ENCODE results near the gene SVIL.
A peak's percentile ranks its signal among the peaks of the same experiment; 100 is the strongest.
"Not testable (repeated sequence)": the region's sequence is repeated elsewhere in the genome, so short reads cannot be mapped to it uniquely, and the experiment has no call there.

Gene SVIL

DNA sequence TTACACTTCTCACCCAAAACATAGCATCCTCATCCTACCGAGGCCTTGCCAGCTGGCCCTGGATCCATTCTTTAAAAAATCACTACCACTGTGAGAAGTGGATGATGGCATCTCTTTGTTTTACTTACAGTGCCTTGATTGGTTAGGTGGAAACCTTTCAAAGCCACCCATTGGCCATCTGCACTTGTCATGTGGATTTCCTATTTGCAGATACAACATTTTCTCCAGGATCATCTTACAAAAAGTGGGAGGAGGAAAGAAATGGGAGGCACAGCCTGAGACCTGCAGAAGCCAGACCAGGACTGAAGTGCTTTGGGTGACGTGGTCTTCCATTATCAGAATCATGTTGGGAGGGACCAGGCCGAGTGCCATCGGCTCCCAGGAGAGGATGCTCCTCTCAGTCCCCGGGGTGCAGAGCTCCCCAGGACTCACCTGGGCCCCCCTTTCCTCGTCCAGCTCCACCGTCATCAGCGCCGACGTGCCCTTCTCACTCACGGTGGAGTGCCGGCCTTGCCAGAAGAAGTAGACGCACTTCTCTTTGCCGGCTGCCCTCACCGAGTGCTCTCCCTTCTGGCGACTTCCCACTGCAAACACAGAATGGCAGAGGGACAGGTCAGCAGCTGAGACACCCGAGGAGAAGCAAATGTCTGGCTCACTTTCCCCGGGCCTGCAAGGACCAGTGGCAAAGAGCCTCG lies 161.2 kb downstream of the SVIL start:
- Histone ChIP-seq H3K79me2 (ENCODE audit: control insufficient read depth, insufficient read depth, low read length, unreplicated experiment) (no peaks in the 10 kb centered on the region), H3K36me3 (ENCODE audit: insufficient read depth, low read length) (peaks cover 15% of the 10 kb centered on the region), H3K27ac (ENCODE audit: low read depth, low read length) (no peak overlapping the region), H3K27me3 (ENCODE audit: insufficient read depth, low read length) (no peaks in the 10 kb centered on the region), H3K4me3 (ENCODE audit: low read depth, low read length) (no peak overlapping the region), H2AFZ (ENCODE audit: low read length, unreplicated experiment) (no peak overlapping the region), H3K4me1 (ENCODE audit: control insufficient read depth, insufficient read depth, low read length, unreplicated experiment) (peaks cover 19% of the 10 kb centered on the region)

DNA sequence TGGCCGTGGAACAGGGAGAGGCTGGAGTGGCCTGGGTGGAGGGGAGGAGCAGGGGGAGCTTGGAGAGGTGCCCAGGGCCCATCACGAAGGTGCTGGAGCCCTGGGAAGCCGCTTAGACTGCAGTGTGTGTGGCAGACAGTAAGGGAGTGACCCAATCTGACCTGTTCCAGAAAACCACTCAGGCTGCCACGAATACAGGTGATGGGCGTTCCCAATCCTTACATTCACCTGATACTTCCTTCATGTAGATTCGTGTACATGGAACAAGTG lies 161.7 kb downstream of the SVIL start:
- Histone ChIP-seq H3K36me3 (ENCODE audit: insufficient read depth, low read length) (peaks cover 13% of the 10 kb centered on the region), H3K27ac (ENCODE audit: low read depth, low read length) (no peak overlapping the region), H3K4me1 (ENCODE audit: control insufficient read depth, insufficient read depth, low read length, unreplicated experiment) (peaks cover 19% of the 10 kb centered on the region), H3K27me3 (ENCODE audit: insufficient read depth, low read length) (no peaks in the 10 kb centered on the region), H3K4me3 (ENCODE audit: low read depth, low read length) (no peak overlapping the region), H3K79me2 (ENCODE audit: control insufficient read depth, insufficient read depth, low read length, unreplicated experiment) (no peaks in the 10 kb centered on the region), H2AFZ (ENCODE audit: low read length, unreplicated experiment) (no peak overlapping the region)

GRCh38 chr10:29472301-29473086 lies 162.3 kb downstream of the SVIL start:
- H3K4me3 ChIP-seq (ENCODE audit: low read depth, low read length) = no peak overlapping the region
- peak overlapping the region; percentile 63; the same call in 1 of the 2 replicates for H3K27ac ChIP-seq (ENCODE audit: low read depth, low read length)
- peaks cover 10% of the 10 kb centered on the region for H3K36me3 ChIP-seq (ENCODE audit: insufficient read depth, low read length)
- H3K27me3 ChIP-seq (ENCODE audit: insufficient read depth, low read length) = no peaks in the 10 kb centered on the region
- H2AFZ ChIP-seq (ENCODE audit: low read length, unreplicated experiment) = no peak overlapping the region
- H3K4me1 ChIP-seq (ENCODE audit: control insufficient read depth, insufficient read depth, low read length, unreplicated experiment) = peaks cover 19% of the 10 kb centered on the region
- H3K79me2 ChIP-seq (ENCODE audit: control insufficient read depth, insufficient read depth, low read length, unreplicated experiment) = no peaks in the 10 kb centered on the region

DNA sequence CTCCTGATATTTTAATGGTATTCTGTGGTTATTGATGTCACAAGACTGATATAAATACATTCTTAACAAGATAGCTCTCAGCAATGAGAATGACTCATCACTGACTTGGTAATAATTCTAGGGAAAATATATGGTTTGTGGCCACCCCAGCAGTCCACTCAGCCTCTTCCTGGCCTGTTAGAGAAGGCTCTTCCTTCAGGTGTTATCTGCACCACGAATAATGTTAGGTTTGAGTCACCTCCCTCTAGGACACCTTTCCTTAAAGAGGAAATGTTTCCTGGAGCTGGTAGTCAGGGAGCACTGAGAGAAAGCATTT lies 163.3 kb downstream of the SVIL start:
- H3K4me3 ChIP-seq (ENCODE audit: low read depth, low read length) = no peak overlapping the region
- no peak overlapping the region for H2AFZ ChIP-seq (ENCODE audit: low read length, unreplicated experiment)
- H3K36me3 ChIP-seq (ENCODE audit: insufficient read depth, low read length) = peaks cover 10% of the 10 kb centered on the region
- H3K27ac ChIP-seq (ENCODE audit: low read depth, low read length) = peak overlapping the region; percentile 63
- no peaks in the 10 kb centered on the region for H3K79me2 ChIP-seq (ENCODE audit: control insufficient read depth, insufficient read depth, low read length, unreplicated experiment)
- H3K4me1 ChIP-seq (ENCODE audit: control insufficient read depth, insufficient read depth, low read length, unreplicated experiment) = peaks cover 19% of the 10 kb centered on the region
- H3K27me3 ChIP-seq (ENCODE audit: insufficient read depth, low read length) = no peaks in the 10 kb centered on the region

- Histone ChIP-seq H2AFZ (ENCODE audit: low read length, unreplicated experiment) (no peak overlapping the region), H3K4me3 (ENCODE audit: low read depth, low read length) (no peak overlapping the region), H3K27me3 (ENCODE audit: insufficient read depth, low read length) (no peaks in the 10 kb centered on the region), H3K27ac (ENCODE audit: low read depth, low read length) (peak overlapping the region; percentile 63), H3K4me1 (ENCODE audit: control insufficient read depth, insufficient read depth, low read length, unreplicated experiment) (peaks cover 19% of the 10 kb centered on the region), H3K79me2 (ENCODE audit: control insufficient read depth, insufficient read depth, low read length, unreplicated experiment) (no peaks in the 10 kb centered on the region), H3K36me3 (ENCODE audit: insufficient read depth, low read length) (peaks cover 13% of the 10 kb centered on the region)
These were observed 163.8 kb downstream of the SVIL start for GRCh38 chr10:29470843-29471543.

GRCh38 chr10:29470355-29470705 lies 164.4 kb downstream of the SVIL start:
- Histone ChIP-seq H3K27ac (ENCODE audit: low read depth, low read length) (no peak overlapping the region), H3K4me1 (ENCODE audit: control insufficient read depth, insufficient read depth, low read length, unreplicated experiment) (peaks cover 19% of the 10 kb centered on the region), H3K27me3 (ENCODE audit: insufficient read depth, low read length) (no peaks in the 10 kb centered on the region), H3K4me3 (ENCODE audit: low read depth, low read length) (no peak overlapping the region), H2AFZ (ENCODE audit: low read length, unreplicated experiment) (no peak overlapping the region), H3K36me3 (ENCODE audit: insufficient read depth, low read length) (peaks cover 13% of the 10 kb centered on the region), H3K79me2 (ENCODE audit: control insufficient read depth, insufficient read depth, low read length, unreplicated experiment) (no peaks in the 10 kb centered on the region)

- Histone ChIP-seq H3K27me3 (ENCODE audit: insufficient read depth, low read length) (no peaks in the 10 kb centered on the region), H3K4me3 (ENCODE audit: low read depth, low read length) (no peak overlapping the region), H3K36me3 (ENCODE audit: insufficient read depth, low read length) (peaks cover 16% of the 10 kb centered on the region), H3K4me1 (ENCODE audit: control insufficient read depth, insufficient read depth, low read length, unreplicated experiment) (peaks cover 19% of the 10 kb centered on the region), H3K27ac (ENCODE audit: low read depth, low read length) (no peak overlapping the region), H3K79me2 (ENCODE audit: control insufficient read depth, insufficient read depth, low read length, unreplicated experiment) (no peaks in the 10 kb centered on the region), H2AFZ (ENCODE audit: low read length, unreplicated experiment) (no peak overlapping the region)
These were observed 165.1 kb downstream of the SVIL start for GRCh38 chr10:29469481-29470354.

DNA sequence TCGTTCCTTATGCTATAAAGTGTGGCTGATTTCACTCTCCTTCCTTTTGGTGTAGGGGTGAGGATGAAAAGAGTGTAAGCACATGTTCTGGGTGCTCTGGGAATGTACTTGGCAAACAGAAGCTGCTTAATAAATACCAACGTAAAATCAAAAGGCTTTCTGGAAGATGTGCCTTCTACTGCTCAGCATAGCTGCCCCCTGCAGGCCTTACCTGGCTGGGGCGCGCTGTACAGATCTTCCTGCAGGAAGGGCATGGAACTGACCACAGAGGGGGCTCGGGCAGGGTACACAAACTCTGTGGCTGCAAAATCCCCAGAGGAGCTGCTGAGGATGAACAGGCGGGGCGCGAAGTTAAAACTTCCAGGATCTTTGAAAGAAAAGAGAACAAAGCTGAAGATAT lies 169.4 kb downstream of the SVIL start:
- Histone ChIP-seq H3K27ac (ENCODE audit: low read depth, low read length) (no peak overlapping the region), H3K27me3 (ENCODE audit: insufficient read depth, low read length) (no peaks in the 10 kb centered on the region), H3K36me3 (ENCODE audit: insufficient read depth, low read length) (peaks cover 27% of the 10 kb centered on the region), H3K79me2 (ENCODE audit: control insufficient read depth, insufficient read depth, low read length, unreplicated experiment) (peaks cover 4% of the 10 kb centered on the region), H3K4me3 (ENCODE audit: low read depth, low read length) (no peak overlapping the region), H2AFZ (ENCODE audit: low read length, unreplicated experiment) (no peak overlapping the region), H3K4me1 (ENCODE audit: control insufficient read depth, insufficient read depth, low read length, unreplicated experiment) (no peaks in the 10 kb centered on the region)

DNA sequence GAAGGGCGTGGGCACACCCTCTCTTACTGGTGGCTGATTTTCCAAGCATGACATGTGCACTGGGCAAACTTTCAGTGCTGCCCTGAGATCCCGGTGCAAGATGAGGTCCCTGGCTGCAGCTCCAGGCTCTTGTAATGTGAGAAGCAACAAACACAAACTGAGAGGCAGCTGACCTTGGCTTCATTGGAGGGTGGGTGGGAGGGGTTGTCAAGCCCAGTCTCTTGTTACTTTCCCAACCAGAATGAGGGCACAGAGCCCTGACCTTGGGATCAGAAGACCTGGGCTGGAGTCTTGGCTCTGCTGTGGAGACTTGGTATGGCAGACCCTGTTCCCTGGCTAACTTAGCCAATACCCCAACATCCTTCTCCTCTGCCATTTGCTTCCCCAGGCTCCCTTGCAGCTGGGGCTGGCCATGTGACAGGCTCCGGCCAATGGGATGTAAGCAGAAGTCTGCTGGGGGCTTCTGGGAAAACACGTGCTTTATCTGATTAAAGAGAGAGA lies 170.1 kb downstream of the SVIL start:
- H3K36me3 ChIP-seq (ENCODE audit: insufficient read depth, low read length) = peaks cover 33% of the 10 kb centered on the region
- H2AFZ ChIP-seq (ENCODE audit: low read length, unreplicated experiment); H3K79me2 ChIP-seq (ENCODE audit: control insufficient read depth, insufficient read depth, low read length, unreplicated experiment); H3K27me3 ChIP-seq (ENCODE audit: insufficient read depth, low read length); H3K4me1 ChIP-seq (ENCODE audit: control insufficient read depth, insufficient read depth, low read length, unreplicated experiment); H3K27ac ChIP-seq (ENCODE audit: low read depth, low read length); H3K4me3 ChIP-seq (ENCODE audit: low read depth, low read length): not testable (repeated sequence)

- Histone ChIP-seq H3K27me3 (ENCODE audit: insufficient read depth, low read length) (no peaks in the 10 kb centered on the region), H2AFZ (ENCODE audit: low read length, unreplicated experiment) (no peak overlapping the region), H3K36me3 (ENCODE audit: insufficient read depth, low read length) (peaks cover 36% of the 10 kb centered on the region), H3K4me3 (ENCODE audit: low read depth, low read length) (no peak overlapping the region), H3K4me1 (ENCODE audit: control insufficient read depth, insufficient read depth, low read length, unreplicated experiment) (no peaks in the 10 kb centered on the region), H3K27ac (ENCODE audit: low read depth, low read length) (no peak overlapping the region), H3K79me2 (ENCODE audit: control insufficient read depth, insufficient read depth, low read length, unreplicated experiment) (peaks cover 10% of the 10 kb centered on the region)
These were observed 173.7 kb downstream of the SVIL start for GRCh38 chr10:29461042-29461441.

Data from ACC112 (cell line).